ENCODE data around the gene WWC1. TPM values are rescaled to one million over a fixed set of nuclear protein-coding genes. Genes with fewer than 3 reads are reported as not detected.

The WWC1 gene
- total RNA-seq, 1 donor from 2014 or later = 2.2 TPM

GRCh38 chr5:168318240-168318639 lies 26.8 kb downstream of the WWC1 start:
- H3K27ac Mint-ChIP-seq (ENCODE audit: unreplicated experiment) = no peak overlapping the region
- no peaks in the 10 kb centered on the region for H3K27me3 Mint-ChIP-seq (ENCODE audit: unreplicated experiment)
- peaks cover 12% of the 10 kb centered on the region for H3K4me1 Mint-ChIP-seq (ENCODE audit: unreplicated experiment)
- H3K9me3 Mint-ChIP-seq (ENCODE audit: unreplicated experiment) = no peaks in the 10 kb centered on the region
- TF ChIP-seq CTCF (IDR thresholded peaks at IDR 0.05) = no peak
- no peaks in the 10 kb centered on the region for H3K36me3 Mint-ChIP-seq (ENCODE audit: unreplicated experiment)
- no peak overlapping the region for H3K4me3 Mint-ChIP-seq (ENCODE audit: unreplicated experiment)
- DNase-seq (ENCODE audit: extremely low spot score, unreplicated experiment) = no peak

- DNase-seq (ENCODE audit: extremely low spot score, unreplicated experiment) = no peak
- Mint-ChIP-seq H3K27ac (ENCODE audit: unreplicated experiment) (no peak overlapping the region), H3K9me3 (ENCODE audit: unreplicated experiment) (no peaks in the 10 kb centered on the region), H3K36me3 (ENCODE audit: unreplicated experiment) (no peaks in the 10 kb centered on the region), H3K4me3 (ENCODE audit: unreplicated experiment) (no peak overlapping the region), H3K4me1 (ENCODE audit: unreplicated experiment) (peaks cover 10% of the 10 kb centered on the region), H3K27me3 (ENCODE audit: unreplicated experiment) (no peaks in the 10 kb centered on the region)
- TF ChIP-seq CTCF (IDR thresholded peaks at IDR 0.05) = no peak
Observed at GRCh38 chr5:168319774-168320173, 28.3 kb downstream of the WWC1 start.

GRCh38 chr5:168320805-168321204 lies 29.4 kb downstream of the WWC1 start:
- H3K27ac Mint-ChIP-seq (ENCODE audit: unreplicated experiment) = no peak overlapping the region

GRCh38 chr5:168324859-168325630 lies 33.6 kb downstream of the WWC1 start:
- Mint-ChIP-seq H3K27ac (ENCODE audit: unreplicated experiment) (no peak overlapping the region), H3K27me3 (ENCODE audit: unreplicated experiment) (peaks cover 2% of the 10 kb centered on the region), H3K36me3 (ENCODE audit: unreplicated experiment) (no peaks in the 10 kb centered on the region), H3K9me3 (ENCODE audit: unreplicated experiment) (no peaks in the 10 kb centered on the region), H3K4me3 (ENCODE audit: unreplicated experiment) (no peak overlapping the region), H3K4me1 (ENCODE audit: unreplicated experiment) (peaks cover 5% of the 10 kb centered on the region)
- TF ChIP-seq CTCF (IDR thresholded peaks at IDR 0.05) = no peak
- DNase-seq (ENCODE audit: extremely low spot score, unreplicated experiment) = no peak

More at GRCh38 chr5:168320805-168321204, 29.4 kb downstream of the WWC1 start:
- Mint-ChIP-seq H3K4me3 (ENCODE audit: unreplicated experiment) (no peak overlapping the region), H3K9me3 (ENCODE audit: unreplicated experiment) (no peaks in the 10 kb centered on the region), H3K36me3 (ENCODE audit: unreplicated experiment) (no peaks in the 10 kb centered on the region), H3K4me1 (ENCODE audit: unreplicated experiment) (peaks cover 3% of the 10 kb centered on the region), H3K27me3 (ENCODE audit: unreplicated experiment) (no peaks in the 10 kb centered on the region)
- TF ChIP-seq CTCF (IDR thresholded peaks at IDR 0.05) = no peak
- DNase-seq (ENCODE audit: extremely low spot score, unreplicated experiment) = no peak

GRCh38 chr5:168327019-168327421 lies 35.6 kb downstream of the WWC1 start:
- no peak for DNase-seq (ENCODE audit: extremely low spot score, unreplicated experiment)

More at GRCh38 chr5:168327019-168327421, 35.6 kb downstream of the WWC1 start:
- Mint-ChIP-seq H3K4me1 (ENCODE audit: unreplicated experiment) (peaks cover 5% of the 10 kb centered on the region), H3K27me3 (ENCODE audit: unreplicated experiment) (peaks cover 2% of the 10 kb centered on the region), H3K36me3 (ENCODE audit: unreplicated experiment) (no peaks in the 10 kb centered on the region), H3K4me3 (ENCODE audit: unreplicated experiment) (no peak overlapping the region), H3K9me3 (ENCODE audit: unreplicated experiment) (no peaks in the 10 kb centered on the region), H3K27ac (ENCODE audit: unreplicated experiment) (no peak overlapping the region)
- TF ChIP-seq CTCF (IDR thresholded peaks at IDR 0.05) = no peak
